Gastrocnemius medialis (tissue), 4 donors: ENCODE data around the gene MORN5.

Experiments
- CTCF ChIP-seq, 5 experiments: fragments of 450-650 bp in 3 of 5; fragments of 200-600 bp in 2 of 5; sonication (generic) in 2 of 5; IDR thresholded peaks in 4 of 5; conservative IDR thresholded peaks in 1 of 5; 1 replicate in 4 of 5; 2 replicates in 1 of 5; pipeline ENCODE4 v1.5.1; 2016 to 2019; ENCODE audit warnings: antibody characterized with exemption in 5 of 5, mild to moderate bottlenecking in 3 of 5, moderate library complexity in 3 of 5
- POLR2A ChIP-seq, 2 donors: fragments of 450-650 bp; IDR thresholded peaks; one replicate each; pipeline ENCODE4 v1.6.1; 2017; ENCODE audit warnings: antibody characterized with exemption in 2 of 2, mild to moderate bottlenecking in 2 of 2, moderate library complexity in 2 of 2

- no peak for TF ChIP-seq CTCF (IDR thresholded peaks at IDR 0.05 in 4 of 5, conservative IDR thresholded peaks at IDR 0.05 in 1 of 5)
- TF ChIP-seq POLR2A (IDR thresholded peaks at IDR 0.05), result no peak
Observed at GRCh38 chr9:122204055-122204454, 44.3 kb downstream of the MORN5 start.
